ENCODE measurements around the gene WIF1.

The WIF1 gene

DNA sequence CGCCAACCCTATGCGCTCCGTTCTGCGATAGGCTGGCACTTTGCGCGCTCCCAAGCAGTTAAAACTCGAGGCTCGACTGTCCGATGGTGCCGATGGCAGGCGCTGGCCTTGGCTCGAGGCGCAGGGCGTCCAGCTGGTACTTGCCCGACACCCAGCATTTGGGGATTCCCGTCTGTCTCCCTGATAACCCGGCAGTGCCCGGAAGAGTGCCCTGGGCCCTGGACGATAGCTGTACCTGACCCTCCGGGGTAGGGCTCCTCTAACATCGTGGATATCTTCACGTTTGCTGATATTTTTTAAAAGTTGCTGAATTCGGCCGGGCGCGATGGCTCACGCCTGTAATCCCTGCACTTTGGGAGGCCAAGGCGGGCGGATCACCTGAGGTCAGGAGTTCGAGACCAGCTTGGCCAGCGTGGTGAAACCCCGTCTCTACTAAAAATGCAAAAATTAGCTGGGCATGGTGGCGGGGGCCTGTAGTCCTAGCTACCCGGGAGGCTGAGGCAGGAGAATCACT lies 908 bp upstream of the WIF1 start:
- DNase-seq (ENCODE audit: low read depth) = no peak

DNA sequence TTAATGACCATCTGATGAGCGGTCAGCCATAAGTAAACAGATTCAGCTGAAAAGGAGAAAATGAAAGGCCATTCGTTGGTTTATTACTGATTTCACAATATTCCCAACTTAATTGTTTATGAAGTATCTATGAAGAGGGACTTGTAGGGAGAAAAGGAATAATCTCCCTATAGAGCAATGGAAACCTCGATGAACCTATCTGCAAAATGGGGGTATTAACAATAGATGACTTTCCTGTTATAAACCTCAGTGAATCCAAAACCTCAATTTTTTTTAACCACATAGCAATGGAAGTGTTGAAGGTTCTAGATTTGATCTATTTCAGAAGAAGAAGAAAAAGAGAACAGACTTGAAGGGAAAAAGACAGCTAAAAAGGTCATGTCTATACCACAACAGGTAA lies 2.0 kb downstream of the WIF1 start:
- DNase-seq (ENCODE audit: low read depth) = no peak

DNA sequence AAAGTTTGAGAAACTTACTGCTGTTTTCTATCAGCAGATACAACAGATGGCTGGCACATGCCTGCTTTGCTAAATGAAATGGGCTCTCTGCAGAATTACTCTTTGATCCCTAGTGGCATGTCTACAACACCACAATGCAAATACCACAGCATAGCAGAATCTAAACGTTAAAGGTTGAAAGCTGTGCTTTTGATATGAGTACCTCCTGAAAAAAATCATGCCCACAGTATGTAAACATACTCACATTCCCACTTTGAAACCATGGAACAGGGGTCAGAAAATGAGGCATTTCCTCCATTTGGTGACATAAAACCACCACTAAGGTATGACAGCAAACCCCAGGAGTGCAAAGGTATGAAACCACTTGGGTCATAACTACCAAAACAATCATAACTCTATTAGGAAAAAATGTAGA lies 7.5 kb downstream of the WIF1 start:
- DNase-seq (ENCODE audit: low read depth) = no peak

DNA sequence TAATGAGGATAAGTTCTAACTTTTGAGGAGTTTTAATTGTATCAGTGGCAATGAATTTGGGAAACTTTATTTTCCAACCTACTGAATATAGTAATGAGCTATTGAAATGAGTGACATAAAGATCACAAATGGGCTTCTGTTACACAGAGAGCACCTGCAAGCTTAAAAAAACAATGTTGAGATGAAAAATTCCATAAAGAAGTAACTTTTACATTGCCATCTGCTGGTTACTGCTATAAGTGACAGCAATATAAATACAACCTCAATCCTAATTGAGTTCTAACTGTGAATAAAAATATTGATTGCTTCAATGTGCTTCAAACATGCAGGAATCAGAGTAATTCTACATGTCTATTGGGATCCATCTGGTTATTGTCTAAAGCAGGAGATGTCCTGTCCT lies 14.2 kb downstream of the WIF1 start:
- no peak for DNase-seq (ENCODE audit: low read depth)

DNA sequence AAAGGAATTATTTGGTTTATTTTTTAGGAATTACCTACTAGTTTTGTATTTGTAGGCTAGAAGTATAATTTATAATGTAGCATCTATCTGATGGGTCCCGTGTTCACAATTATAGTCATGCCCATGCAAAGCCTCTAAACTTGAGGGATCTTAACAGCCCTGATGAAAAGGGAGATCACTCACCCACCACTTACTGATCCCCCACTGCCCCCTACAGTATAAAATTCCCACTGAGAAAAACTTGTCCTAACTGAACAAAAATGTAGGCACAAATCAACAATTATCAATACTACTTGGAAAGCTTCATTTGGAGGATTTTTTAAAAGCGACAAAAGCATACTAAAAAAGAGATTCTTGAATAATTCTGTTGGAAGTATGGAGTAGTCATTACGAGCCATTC lies 21.0 kb downstream of the WIF1 start:
- DNase-seq (ENCODE audit: low read depth) = no peak

DNA sequence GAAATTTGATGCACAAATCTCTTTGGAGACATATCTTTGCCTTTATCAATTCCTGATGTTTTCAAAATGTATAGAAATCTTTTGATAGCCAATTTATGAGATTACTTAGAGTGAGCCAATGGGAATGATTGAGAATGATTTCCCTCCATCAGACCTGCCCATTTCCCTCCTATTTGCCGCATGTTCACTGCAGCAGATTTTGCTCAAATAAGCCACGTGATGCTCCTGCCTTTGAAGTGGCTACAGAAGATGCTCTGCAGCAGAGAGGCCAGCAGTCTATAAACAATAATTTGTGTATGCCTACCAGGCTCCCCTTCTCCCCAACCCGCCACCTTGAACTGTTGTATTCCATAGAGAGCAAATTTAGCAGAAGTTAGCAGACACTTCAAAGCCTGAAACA lies 21.9 kb downstream of the WIF1 start:
- no peak for DNase-seq (ENCODE audit: low read depth)

DNA sequence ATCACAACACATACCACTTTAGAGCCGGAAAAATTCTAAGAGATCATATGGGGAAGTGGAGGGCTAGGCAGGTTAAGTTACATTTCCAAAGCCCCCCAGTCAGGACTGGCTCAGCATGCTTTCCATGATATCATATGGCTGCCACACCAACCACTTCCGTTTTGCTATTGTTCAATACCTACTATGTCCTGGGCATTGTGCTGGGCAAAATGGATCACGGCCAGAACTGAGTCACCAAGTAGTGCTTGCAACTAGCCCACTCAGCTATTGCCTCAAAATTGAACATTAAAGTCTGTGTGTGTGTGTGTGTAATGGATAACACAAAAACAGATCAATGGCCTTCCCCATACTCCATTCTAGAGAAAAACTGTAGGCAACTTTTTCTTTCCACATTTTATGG lies 22.7 kb downstream of the WIF1 start:
- no peak for DNase-seq (ENCODE audit: low read depth)

DNA sequence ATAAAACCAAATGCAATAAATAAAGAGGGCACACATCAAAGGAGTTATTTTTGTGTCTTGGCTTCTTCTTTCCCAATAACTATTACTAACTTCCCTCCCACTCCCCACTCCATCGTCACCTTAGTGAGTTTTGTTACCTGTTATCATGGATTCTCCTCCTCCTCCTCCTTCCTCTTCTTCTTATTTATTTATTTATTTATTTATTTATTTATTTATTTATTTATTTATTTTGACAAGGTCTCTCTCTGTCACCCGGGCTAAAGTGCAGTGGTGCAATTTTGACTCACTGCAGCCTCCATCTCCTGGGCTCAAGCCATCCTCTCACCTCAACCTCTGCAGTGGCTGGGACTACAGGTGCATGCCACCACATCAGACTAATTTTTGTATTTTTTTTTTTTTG lies 26.4 kb downstream of the WIF1 start:
- DNase-seq (ENCODE audit: low read depth) = no peak

DNA sequence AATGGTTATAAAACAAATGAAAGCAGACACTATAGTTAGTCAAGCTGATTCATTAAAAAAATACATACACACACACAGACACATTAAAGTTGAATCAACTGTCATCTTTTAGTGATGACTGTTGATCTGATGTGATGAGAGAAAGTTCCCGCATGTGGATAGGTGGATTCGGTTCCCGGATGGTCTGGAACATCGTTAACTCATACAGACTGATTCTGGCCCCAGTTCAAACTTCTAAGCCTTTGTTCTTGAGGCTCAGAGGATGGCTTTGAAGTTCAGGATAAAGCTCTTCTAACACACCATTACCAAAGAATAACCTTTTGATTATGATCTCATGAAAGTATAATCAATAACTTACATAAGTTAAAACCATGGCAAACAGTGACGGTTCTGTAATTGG lies 27.5 kb downstream of the WIF1 start:
- DNase-seq (ENCODE audit: low read depth) = no peak

DNA sequence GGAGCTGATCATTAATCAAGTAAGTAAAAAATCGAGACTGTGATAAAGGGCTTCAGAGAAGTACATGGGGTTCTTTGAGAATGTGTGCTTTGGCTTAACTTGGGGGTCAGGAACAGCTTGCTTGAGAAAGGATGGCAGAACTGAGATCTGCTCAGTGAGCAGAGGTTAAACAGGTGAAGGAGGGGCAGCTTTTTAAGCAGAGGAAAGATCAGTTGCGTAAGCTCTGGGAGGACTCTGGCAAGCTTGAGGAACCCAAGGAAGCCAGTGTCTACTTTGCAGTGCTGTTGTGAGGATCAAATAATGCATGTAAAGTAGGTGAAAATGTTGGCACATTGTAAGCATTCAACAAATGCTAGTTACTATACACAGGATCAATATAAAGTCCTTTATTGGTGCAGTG lies 30.6 kb downstream of the WIF1 start:
- DNase-seq (ENCODE audit: low read depth) = no peak

DNA sequence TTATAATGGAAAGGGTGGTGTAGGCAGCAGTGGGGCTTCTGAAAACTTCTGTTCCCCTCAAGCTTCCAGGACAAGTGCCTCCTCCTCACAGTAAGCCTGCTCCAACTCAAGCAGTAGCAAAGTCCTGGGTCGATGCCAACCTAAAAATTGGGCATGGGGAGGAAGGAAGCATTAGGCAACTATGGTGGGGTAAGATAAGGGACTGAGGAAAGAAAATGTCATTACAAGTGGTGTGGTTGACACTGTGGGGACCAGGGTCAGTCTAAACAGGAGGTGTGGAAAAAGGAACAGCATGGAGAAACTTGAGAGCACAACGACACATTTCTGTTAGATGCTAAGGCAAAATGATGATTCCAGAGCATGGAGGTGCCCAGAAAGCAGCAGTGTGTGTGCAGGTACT lies 34.9 kb downstream of the WIF1 start:
- no peak for DNase-seq (ENCODE audit: low read depth)

DNA sequence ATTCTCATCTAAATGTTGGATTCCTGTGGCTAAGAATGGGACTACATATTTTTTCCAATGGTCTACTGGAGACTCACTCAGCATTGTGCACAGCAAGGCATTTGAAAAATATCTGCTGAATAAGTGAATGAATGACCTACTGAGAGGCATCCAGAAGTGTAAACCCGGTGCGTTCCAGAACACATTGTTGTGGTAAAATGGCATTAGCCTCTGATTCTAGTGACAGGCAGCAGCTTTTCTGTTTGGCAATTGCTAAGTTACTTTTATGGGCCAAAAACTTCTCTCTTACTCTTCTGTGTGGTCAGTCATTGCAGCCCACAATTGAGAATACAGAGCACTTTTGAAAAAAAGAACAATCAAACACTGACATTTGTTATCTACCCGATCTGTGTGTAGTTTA lies 36.5 kb downstream of the WIF1 start:
- DNase-seq (ENCODE audit: low read depth) = no peak

DNA sequence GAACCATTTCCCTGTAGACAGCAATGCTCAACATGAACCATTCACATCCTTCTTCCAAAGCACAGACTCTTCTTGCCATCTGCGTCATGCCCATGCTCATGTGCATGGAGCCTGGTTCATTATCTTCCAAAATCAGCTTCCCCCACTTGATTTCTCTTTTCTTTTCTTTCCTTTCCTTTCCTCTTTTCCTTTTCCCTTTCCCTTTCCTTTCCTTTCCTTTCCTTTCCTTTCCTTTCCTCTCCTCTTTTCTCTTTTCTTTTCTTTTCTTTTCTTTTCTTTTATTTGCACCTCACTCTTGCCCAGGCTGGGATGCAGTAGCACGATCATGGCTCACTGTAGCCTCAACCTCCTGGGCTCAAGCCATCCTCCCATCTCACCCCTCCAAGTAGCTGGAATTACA lies 37.5 kb downstream of the WIF1 start:
- no peak for DNase-seq (ENCODE audit: low read depth)

DNA sequence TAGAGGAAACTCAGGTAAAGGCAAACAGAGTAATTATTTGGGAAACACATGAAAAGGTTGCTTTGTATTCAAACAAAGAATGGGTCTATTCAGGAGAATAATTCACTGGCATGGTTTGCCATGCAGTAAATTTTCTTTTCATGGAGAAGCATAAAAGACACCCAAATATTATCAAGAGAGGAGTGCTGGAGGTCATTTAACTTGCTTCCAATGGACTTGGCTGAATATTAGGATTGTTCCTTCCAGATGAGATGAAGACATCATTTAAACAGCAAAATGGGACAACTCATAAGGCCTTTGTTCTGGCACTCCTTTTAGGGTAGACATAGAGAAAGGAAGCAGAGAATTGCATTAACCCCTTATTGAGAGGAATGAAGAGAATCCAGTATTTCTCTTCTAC lies 38.7 kb downstream of the WIF1 start:
- DNase-seq (ENCODE audit: low read depth) = no peak

DNA sequence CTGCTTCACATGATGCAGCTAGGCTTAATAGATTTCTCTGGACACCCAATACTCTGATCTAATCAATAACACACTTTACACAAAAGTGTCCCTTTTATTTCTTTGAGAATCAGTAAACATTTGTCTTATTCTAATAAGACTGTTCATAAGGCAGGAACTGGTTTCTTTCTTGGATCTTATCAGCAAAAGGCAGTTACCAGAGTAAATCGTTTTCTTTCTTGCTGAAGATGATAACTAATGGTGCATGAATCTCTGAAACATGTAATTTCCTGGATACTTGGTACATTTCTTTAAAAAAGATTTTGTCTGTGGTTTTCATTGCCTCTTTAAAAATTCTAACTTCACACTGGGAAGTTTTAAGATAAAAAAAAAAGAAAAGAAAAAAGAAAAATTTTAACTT lies 39.6 kb downstream of the WIF1 start:
- DNase-seq (ENCODE audit: low read depth) = no peak

DNA sequence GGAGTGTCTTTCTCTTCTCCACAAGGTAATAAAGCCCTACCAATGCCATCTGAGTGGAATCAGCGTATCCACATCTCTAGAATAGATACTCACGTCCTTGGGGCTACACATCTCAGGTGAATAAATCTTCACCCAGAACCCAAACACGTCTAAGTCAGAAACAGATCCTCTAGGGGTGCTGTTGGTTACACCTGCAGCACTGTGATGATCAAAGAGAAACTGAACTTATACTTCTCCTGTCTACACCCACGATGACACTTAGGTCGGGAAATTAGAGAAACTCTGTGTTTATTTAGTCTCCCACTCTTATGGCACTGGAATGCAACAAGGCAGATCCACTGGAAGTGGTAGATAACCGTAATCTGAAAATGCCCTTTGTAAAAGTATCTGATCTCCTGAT lies 46.2 kb downstream of the WIF1 start:
- DNase-seq (ENCODE audit: low read depth) = no peak

DNA sequence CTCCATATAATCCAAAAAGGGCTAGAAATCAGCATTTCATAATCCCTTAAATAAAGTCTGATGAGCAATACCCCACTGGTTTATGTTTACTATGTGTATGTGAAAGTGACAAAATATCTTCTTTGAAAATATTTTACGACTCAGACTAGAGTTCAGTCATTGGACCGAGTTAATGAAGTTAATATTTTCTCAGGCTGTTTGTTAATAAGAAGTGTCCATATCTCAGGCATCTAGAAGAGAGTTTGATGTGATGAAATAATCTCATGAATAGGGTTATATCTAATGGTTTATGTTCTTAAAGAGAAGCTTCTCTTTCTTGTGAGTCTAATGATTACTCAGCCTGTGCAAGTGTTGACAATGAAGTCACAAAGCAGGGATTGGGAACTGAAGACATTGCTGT lies 51.8 kb downstream of the WIF1 start:
- no peak for DNase-seq (ENCODE audit: low read depth)

DNA sequence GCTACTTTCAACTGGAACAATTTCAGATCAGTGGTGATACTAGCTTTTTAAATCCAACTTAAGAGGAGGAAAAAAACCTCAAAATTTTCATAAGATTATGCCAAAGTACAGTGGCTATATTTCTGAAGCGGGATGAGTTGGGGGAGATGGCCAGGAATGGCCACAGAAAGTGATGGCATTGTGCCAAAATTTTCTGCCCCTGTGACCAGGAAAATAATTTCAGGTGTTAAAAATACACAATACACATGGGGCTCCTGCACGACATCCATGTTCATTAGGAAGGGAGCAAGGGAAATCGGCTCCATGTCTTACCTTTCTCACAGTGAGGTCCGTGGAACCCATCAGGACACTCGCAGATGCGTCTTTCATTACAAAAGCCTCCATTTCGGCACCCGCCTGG lies 53.7 kb downstream of the WIF1 start:
- no peak for DNase-seq (ENCODE audit: low read depth)

DNA sequence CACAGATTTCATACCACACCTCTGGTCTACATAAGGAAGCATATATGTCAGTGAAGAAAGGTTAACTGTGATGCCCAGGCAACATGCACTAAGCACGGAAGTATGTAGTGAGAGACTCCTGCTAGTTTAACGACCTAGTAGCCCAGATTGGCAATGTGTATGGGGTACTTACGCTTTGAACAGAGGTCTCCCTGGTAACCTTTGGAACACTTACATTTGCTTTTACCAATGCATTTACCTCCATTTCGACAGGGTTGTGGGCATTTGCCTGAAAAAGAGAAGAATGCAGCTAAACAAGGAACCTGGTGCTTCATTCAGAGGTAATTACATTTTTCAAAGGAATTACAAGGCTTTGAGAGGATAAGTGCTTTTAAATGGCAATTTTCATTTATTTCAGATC lies 65.2 kb downstream of the WIF1 start:
- DNase-seq (ENCODE audit: low read depth) = no peak

DNA sequence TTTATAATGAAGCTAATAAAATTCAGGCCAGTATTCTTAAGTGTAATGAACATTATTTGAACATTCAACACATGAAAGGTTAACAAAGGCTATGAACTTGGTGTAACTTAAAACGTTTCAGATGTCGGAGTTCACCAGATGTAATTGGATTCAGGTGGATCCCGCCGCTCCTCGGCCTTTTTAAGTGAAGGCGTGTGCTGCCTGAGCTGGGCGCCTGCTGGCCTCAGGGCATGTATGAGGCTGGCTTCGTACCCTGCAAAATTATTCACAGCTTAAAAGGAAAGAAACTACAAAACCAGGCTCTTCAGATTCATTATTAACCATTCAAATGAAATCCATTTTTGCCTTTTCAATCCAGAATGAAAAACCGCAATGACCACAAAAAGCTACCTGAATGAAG lies 69.9 kb downstream of the WIF1 start:
- no peak for DNase-seq (ENCODE audit: low read depth)

DNA sequence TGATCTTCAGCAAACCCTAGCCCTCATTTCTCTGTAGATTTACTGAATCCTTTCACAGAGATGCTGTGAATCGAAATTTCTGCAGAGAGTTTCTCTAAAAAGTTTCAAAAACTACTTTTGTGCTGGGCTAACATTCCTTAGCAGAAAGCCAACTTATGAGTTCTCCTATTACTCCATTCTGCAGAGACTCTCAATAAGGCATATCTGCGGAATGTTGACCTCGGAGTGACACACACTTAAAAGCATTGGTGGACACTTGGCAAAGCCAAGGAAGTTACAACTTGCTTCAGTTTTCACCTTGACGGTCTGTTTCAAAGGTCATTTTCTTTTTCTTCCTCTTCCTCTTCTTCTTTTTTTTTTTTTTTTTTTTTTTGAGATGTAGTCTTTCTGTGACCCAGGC lies 75.8 kb downstream of the WIF1 start:
- DNase-seq (ENCODE audit: low read depth) = no peak

DNA sequence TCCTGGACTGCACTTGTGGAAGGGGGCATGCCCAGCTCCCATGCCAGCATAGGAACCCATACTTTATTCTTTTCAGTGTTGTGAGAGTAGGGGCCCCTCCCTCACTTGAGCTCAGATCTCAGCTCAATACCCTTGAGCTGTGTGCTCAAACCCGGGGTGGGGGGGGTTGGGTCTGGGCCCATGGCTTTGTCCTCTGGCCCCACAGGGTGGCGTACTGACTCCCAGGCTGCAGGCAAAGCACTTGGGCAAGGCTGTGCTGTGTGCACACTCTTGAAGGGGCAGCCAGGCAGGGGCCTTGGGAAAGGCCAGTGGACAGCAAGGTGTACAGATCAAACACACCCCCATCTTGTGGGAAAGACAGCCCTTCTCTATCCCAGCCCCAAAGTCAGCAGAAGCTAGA lies 81.8 kb downstream of the WIF1 start:
- no peak for DNase-seq (ENCODE audit: low read depth)

DNA sequence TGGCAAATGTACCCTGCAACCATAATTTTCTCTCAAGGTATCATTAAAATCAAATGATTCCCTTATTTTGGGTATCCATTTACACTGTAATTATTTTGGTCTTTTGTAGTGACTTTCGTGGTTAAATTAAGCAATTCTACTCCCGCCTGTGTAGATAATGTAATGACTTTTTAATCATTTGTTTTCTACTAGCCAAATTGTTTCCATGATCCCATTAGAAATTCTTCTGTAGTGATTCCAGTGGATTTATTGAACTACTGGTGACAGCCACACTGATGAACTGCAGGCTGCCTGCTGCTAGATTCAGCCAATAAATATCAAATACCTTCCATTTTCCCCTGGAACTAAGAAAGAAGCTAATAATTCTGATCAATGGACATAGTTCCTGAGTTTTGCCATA lies 96.0 kb downstream of the WIF1 start:
- DNase-seq (ENCODE audit: low read depth) = no peak

DNA sequence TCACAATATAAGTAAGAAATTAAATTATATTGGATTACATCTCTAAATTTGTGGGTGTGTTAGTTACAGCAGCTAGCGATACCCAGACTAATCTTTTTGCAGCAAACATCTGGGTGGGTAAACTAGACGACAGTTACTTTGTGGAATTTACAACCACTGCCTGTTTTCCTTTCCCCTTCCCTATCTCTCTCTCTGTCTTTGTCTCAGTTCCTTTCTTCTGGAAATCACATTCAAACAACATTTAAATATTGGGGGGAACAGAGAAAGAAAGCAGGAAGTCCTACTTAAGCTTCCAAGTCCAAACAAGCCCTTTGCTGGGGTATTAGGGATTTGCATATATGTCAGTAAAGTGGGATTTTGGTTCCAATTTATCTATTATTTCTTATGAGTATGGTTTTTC lies 97.6 kb downstream of the WIF1 start:
- no peak for DNase-seq (ENCODE audit: low read depth)

DNA sequence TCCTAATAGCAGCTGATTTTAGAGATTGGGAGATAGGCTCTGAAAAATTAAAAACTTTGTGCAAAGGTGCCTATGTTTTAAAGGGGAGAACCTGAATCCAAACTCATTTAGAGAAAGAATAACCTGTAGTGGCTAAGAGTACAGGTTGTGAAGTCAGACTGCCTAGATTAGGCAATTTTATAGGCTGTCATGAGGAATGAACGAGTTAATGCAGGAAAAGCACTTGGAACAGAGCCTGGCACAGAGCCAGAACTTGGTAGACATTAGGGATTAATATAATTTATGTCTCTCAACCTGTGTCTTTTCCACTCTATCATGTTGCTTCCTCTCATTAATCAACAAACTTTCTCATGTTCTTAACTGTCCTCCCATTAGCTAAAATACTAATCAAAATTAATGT lies 98.1 kb downstream of the WIF1 start:
- no peak for DNase-seq (ENCODE audit: low read depth)
